Measurements from ENCODE around the gene LASP1NB.

- no peak for TF ChIP-seq POLR2A (IDR thresholded peaks at IDR 0.05)
- TF ChIP-seq, protein P1, sequence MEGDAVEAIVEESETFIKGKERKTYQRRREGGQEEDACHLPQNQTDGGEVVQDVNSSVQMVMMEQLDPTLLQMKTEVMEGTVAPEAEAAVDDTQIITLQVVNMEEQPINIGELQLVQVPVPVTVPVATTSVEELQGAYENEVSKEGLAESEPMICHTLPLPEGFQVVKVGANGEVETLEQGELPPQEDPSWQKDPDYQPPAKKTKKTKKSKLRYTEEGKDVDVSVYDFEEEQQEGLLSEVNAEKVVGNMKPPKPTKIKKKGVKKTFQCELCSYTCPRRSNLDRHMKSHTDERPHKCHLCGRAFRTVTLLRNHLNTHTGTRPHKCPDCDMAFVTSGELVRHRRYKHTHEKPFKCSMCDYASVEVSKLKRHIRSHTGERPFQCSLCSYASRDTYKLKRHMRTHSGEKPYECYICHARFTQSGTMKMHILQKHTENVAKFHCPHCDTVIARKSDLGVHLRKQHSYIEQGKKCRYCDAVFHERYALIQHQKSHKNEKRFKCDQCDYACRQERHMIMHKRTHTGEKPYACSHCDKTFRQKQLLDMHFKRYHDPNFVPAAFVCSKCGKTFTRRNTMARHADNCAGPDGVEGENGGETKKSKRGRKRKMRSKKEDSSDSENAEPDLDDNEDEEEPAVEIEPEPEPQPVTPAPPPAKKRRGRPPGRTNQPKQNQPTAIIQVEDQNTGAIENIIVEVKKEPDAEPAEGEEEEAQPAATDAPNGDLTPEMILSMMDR (IDR thresholded peaks at IDR 0.05) = no peak
Observed at GRCh38 chr17:38903404-38903803, 22.0 kb upstream of the LASP1NB start.
